GM21528 (cell line): ENCODE data around the gene HSBP1.

Experiments used
- ATAC-seq: cut with Tn5 transposase; IDR thresholded peaks from one replicate; pipeline ENCODE4 v1.9.1; 2021; ENCODE audit warnings: mild to moderate bottlenecking, moderate library complexity; ENCODE audit not compliant: unreplicated experiment, low FRiP score

Gene HSBP1

GRCh38 chr16:83807710-83808572 is at the start of gene HSBP1:
TSS of gene HSBP1 (plus strand) at chr16:83807978. CDS start at chr16:83808077, 99 bp downstream.
- peak; percentile 92 for ATAC-seq

- ATAC-seq = no peak
These were observed 45.4 kb upstream of the HSBP1 start for GRCh38 chr16:83762141-83762991.

- ATAC-seq = no peak
These were observed 44.8 kb upstream of the HSBP1 start for GRCh38 chr16:83762992-83763358.

- ATAC-seq = no peak
These were observed 38.8 kb upstream of the HSBP1 start for GRCh38 chr16:83768986-83769385.

- no peak for ATAC-seq
These were observed 38.3 kb upstream of the HSBP1 start for GRCh38 chr16:83769397-83770008.

GRCh38 chr16:83771306-83771942 is 36.4 kb upstream of the HSBP1 start:
- no peak for ATAC-seq

- ATAC-seq = no peak
These were observed 35.0 kb upstream of the HSBP1 start for GRCh38 chr16:83772806-83773205.

- ATAC-seq = no peak
These were observed 33.7 kb upstream of the HSBP1 start for GRCh38 chr16:83774066-83774465.

- no peak for ATAC-seq
These were observed 30.8 kb upstream of the HSBP1 start for GRCh38 chr16:83776944-83777343.

GRCh38 chr16:83779886-83780285 is 27.9 kb upstream of the HSBP1 start:
- ATAC-seq = no peak

- no peak for ATAC-seq
These were observed 22.3 kb upstream of the HSBP1 start for GRCh38 chr16:83785455-83785854.

- ATAC-seq = no peak
These were observed 18.0 kb upstream of the HSBP1 start for GRCh38 chr16:83789642-83790401.

GRCh38 chr16:83791916-83792315 is 15.9 kb upstream of the HSBP1 start:
- no peak for ATAC-seq

- ATAC-seq = no peak
These were observed 15.4 kb upstream of the HSBP1 start for GRCh38 chr16:83792391-83792790.

GRCh38 chr16:83793179-83793578 is 14.6 kb upstream of the HSBP1 start:
- ATAC-seq = no peak

GRCh38 chr16:83794860-83795554 is 12.8 kb upstream of the HSBP1 start:
- ATAC-seq = no peak

GRCh38 chr16:83797013-83797412 is 10.8 kb upstream of the HSBP1 start:
- ATAC-seq = no peak

- ATAC-seq = no peak
These were observed 8.4 kb upstream of the HSBP1 start for GRCh38 chr16:83799336-83799735.

- ATAC-seq = no peak
These were observed 5.6 kb upstream of the HSBP1 start for GRCh38 chr16:83802135-83802534.
